HG03565 (cell line): ENCODE results near the gene CTU2.

ENCODE experiments used
- ATAC-seq: cut with Tn5 transposase; IDR thresholded peaks from one replicate; pipeline ENCODE4 v1.9.1; 2021; ENCODE audit warnings: mild to moderate bottlenecking, moderate library complexity; ENCODE audit not compliant: unreplicated experiment

CTU2 gene

DNA sequence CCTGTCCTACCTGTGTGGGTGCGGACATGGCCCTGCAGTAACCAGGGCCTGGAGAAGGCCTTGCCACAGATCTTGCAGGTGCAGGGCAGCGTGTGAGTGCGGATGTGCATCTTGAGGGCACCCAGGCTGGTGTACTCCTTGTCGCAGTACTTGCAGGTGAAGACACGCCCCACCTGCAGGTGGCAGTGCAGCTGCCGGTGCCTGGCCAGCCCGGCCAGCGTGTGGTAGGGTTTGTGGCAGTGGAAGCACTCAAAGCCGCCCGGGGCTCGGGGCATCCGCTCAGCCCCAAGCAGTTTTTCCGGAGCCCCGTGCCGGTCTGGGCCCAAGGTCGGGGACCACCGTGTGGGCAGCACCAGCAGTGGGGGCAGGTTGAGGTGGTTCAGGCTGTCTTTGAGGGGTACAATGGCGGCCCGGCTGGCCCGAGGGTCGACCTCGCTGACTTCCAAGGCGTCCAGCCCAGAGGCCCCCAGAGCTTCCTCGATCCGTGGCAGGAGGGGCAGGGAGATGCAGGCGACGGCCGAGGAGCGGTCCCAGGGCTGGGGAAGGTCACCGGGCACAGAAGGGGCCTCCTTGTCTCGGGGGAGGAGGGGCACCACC is 25.1 kb upstream of the CTU2 start:
- no peak for ATAC-seq

DNA sequence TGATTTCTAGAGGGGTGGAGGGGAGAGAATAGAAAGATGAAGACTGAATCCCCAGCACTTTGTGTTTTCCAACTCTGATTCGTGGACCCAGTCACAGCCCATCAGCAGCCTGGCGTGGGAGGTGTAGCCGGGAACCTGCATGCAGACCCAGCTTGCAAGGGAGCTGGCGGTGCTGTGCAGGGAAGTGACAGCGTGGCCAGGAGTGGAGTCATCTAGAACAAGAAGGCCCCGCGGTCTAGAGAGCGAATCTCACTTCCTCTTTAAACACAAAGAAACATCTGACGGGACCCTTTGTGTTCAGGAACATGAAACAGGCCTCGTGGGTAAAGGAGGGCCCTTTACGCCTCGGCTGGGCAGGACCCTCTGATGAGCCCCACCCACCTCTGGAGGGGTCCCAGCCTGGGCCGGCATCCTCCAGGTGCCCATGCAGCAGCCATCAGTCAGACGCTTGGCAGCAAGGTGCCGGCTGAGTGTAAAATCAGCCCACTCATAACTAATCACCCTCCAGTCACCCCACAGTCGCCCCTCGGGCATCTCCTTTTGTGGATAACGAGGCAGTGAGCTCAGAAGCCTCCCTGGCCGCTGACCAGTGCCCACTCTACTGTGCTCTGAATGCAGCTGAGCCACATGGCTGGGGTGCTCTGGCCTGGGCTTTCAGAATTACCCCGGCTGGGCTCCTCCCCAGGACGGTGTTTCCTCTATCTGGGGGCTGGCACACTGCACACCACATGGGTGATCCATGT is 24.4 kb upstream of the CTU2 start:
- peak; percentile 53 for ATAC-seq

DNA sequence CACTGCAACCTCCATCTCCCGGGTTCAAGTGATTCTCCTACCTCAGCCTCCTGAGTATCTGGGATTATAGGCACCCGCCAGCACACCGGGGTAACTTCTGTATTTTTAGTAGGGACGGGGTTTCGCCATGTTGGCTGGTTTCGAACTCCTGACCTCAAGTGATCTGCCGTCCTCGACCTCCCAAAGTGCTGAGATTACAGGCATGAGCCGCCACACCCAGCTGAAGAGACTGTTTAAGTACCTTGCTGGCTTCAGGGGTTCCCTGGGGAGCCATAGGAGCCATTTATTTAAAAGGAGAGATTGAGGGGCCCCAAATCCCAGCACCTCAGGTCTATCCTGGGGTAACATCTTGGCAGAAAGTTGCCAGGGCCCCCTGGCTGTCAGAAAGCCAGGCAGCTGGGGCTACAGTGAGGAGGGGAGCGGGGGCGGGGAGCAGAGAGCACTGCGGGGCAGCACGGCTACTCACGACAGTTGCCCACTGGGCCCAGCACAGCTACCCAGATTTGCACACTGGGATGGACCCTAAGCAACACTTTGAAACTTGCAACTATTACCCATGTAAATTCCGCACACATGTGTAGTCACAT is 21.6 kb upstream of the CTU2 start:
- no peak for ATAC-seq

DNA sequence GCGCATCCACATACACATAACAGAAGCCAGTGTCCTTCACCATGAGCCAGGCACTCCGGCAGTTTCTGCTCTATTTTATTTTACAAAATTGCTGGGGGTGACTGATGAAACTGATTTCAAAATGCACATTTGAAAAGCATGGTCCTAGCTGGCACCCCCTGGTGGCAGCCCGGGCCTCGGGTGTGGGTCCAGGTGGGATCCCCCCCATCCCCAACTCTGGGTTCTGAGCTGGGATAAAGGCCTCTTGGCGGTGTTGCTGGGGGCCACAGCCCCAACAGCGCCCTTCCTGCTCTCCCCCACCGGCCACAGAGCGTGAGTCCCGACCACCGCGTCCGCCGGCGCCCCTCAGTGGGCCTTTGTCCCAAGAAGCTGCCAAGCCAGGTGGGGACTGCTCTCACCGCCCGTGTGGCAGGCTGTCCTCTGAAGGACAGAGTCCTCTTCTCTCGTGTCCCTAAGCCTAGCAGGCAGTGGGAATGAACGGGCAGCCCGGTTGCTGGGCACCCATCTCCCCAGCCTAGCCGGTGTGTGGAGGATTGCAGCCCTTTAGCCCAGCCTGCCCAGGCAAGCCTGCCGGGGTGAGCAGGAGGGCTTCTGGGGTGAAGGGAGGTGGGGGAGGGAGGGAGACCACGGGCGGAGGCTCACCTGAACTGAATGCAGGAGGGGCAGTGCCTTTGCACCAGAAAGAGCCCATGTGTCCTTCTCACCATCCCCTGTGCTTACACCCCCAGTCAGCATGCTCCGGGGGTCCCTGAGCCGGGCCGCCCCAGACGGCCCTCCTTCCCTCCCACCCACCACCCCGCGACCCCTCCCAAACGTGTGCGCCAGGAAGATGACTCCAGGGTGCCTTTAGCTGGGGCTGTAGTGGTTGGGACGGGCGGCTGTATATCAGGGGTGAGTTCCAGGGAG is 20.9 kb upstream of the CTU2 start:
- no peak for ATAC-seq

DNA sequence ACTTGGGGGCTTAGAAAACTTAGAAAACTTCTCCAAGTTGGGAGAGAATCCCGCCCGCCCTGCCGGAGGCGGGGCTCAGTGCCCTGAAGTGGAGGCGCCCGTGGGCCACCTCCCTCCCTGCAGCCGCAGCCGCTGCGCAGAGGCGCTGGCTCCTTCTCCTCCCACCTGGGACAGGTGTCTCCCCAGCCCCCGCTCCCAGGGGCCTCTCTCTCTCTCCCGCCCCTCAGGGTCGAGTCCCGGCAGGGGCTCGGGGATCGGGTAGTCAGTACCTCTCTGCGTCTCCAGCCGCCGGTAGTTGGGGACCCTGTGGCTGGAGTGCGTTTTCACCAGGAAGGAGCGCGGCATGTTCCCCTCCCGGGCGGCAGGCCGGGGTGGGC is 20.3 kb upstream of the CTU2 start:
- ATAC-seq, result peak; percentile 13

DNA sequence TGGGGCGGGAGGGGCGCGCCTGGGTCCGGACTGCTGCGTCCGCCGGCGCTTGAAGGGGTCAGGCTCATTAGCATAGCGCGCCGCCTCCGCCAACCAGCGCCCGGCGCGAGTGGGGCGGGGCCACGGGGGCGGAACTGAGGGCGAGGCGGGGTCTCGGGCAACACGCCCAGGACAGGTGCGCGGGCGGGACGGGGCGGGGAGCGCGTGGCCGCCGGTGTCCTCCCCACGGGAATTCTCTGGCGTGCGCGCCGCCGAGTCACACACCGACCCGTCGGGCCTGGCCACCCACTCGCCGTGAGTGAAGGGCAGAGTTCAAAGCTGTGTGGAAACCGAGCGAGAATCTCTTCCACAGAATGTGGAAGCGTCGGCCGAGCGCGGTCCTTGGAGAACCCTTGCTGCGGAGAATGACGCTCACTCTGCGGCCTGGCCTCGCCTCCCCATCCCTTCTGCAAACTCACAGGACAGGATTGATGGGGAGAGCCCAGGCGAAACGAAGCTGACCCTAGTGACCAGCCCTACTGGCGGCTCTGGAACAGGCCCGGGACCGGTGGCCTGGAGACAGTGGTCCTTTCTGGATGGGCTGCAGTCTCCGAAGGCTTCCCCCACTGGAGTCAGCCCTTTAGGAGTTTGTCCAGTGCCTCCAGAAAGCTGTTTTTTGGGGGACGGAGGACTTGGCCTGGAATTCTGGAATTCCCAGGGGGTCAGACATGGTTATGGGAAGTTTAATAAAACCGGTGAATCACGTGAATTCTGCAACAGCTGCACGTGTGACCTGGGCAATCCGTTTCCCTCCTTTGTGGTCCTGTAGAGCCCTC is 19.7 kb upstream of the CTU2 start, which contains the start of gene SNAI3:
Gene SNAI3 (minus strand): TSS at position 69 of the 815 bp plus-strand sequence. CDS start 101 bp downstream, outside the sequence.
- ATAC-seq, result peak; percentile 46

DNA sequence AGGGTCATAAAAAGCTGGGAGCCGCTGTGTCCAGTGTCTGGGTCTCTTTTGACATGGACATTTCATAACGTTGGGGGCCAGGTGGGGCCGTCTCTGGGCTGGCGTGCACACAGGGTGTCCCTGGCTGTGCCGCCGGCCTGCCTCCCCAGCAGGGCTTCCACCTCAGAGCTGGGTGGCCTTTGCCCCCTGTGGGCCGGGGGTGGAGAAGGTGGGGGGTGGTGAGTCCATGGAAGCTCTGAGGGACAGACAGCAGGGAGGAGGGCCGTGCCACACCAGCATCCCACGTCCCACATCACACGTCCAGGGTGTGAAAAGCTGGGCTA is 19.1 kb upstream of the CTU2 start:
- ATAC-seq, result no peak

DNA sequence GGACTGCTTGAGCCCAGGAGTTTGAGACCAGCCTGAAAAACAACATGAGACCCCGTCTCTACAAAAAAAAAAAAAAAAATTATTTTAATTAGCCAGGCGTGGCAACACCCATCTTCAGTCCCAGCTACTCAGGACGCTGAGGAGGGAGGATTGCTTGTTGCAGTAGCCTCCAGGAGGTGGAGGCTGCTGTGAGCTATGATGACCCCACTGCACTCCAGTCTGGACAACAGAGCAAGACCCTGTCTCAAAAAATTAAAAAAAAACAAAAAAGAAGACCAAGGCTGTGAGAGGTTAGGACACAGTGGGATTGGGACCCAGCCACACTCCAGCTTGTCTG is 18.7 kb upstream of the CTU2 start:
- no peak for ATAC-seq

DNA sequence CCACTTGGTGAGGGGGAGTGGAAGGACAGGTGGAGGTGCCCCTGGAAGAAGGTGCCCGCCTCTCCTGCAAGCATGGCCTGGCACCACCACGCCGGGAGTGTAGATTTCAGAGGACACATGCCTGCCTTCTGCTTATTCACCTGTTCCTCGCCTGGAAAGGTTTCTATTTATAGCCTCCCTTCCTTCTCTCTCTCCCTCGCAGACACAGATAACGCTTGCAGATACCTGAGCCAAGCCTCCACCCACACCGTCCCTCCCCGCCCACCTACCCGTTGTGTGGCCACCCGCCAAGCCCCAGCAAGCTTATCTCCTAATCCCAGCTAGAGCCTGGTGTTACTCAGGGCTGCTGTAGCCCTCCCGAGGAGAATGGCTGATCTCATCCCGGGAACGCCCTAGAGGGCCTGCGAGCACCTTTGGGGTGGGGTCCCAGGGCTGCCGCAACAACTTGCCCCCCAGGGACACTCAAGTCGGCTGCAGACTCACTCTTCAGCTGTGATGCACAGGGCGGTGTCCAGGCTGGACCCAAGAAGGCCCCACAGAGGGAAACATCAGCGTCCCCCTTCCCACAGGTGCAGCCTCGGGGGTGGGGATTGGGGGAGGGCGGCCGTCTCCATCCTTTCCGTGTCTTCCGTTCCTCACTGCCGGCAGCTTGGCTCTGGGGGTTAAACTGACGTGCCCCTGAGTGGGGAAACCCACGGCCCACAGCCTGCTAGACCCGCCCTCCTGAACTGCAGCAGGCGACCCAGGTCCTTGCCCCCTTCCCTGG is 18.1 kb upstream of the CTU2 start:
- no peak for ATAC-seq

DNA sequence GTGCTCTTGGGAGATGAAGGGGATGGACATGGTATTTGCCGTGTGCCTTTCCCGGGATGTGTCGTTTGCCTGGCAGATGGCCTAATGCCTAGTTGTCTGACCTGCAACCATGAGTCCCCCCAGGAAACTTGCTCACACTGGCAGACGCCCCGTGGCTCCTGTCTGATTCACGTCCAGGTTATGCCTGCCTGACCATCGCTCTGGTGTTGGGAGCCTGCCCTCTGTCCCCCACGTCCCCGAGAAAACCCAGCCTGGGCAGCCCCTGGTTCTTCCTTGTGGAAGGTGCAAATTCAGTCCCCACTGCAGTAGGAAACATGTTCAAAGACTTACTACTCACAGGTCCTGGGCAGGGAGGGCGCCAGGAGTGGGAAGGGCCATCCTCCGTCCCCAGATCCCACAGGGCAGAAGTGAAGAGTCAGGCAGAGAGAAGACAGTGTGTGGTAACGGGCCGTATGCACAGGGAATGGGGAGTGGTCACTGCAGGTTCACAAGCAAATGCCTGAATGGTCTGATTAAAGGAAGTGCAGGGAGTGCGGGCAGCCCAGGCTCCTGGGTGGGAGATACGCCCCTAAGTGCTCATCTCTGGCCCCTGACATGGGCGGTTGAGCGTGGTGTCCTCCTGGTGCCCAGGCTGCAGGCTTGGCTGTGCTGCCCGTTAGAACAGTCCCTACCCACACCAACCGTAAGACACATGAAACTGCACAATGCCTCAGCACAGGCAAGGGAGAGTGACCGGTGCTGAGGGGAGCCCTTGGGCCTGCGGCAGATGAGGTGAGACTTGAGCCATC is 15.8 kb upstream of the CTU2 start:
- no peak for ATAC-seq

DNA sequence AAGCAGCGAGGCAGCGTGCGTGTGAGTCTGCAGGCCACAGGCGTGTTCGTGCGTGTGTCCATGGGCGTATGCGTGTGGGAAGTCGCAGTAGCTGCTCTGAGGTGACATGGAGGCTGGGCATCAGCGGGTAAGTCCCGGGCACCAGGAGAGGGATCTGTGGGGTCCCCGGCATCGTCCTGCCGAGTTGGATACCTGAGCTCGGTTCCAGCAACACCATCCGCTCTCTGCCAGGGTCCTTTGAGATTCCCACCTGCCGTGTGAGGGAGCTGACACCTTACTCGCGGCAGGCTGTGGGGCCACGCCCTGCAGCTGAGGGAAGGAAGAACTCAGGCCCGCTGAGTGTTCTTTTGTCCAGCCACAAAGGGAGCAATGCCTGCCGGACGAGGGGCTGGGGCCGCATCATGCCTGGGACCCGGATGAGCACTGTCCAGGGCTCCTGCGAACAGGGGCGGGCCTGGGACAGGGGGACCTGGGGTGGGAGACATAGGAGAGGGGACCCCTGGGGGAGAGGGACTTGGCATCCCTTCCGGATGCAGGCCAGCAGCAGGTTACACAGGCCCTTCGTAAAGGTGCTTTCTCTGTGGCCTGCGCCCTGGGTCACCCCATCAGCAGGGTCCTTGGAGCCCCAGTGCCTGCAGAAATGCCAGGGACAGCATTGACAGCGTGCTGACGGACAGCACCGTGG is 15.0 kb upstream of the CTU2 start:
- no peak for ATAC-seq

DNA sequence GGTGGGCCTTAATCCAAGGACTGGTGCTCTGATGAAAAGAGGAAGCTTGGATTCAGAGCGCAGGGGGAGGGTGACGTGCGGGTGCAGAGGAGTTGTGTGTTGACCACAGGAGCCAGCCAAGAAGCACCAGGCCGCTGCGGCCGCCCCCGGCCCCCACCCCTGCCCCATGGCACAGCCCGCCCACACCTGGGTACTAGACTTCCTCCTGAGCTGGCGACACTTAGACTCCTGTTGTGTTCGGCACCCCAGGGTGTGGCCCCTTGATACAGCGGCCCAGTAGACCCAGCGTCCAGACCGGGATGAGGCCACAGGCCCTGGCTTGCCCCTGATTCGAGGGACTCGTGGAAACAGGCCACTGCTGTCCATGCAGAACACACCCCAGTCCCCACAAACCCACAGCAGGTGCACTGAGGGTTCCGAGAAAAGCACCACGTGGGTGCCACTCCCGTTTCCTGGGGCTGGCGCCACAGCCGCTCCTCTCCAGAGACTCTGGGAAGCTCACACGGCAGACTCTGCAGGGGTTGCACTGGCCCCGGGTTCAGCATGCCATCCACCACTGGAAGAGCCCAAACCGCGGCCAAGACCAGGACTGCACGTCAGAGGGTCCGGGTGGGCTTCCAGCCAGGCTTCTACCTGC is 14.3 kb upstream of the CTU2 start:
- ATAC-seq, result no peak

DNA sequence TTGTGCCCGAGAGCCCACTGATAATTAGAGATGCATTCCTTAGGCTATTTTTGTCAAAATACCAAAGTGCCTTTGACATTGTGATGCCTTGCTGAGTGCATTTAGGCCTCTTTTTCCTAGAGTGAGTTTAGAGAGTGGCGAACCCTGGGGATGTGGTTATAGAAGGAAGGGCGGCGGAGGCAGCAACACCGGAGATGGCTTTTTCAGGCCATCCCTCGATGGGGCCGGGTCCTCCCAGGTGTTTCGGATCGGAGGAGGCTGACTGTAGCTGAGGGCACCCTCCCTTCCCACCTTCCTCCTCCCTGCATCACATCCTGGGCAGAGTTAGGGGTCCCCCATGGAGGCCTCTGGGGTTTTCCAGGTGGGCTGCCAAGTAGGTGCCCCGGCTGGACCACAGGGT is 13.4 kb upstream of the CTU2 start:
- ATAC-seq, result no peak

DNA sequence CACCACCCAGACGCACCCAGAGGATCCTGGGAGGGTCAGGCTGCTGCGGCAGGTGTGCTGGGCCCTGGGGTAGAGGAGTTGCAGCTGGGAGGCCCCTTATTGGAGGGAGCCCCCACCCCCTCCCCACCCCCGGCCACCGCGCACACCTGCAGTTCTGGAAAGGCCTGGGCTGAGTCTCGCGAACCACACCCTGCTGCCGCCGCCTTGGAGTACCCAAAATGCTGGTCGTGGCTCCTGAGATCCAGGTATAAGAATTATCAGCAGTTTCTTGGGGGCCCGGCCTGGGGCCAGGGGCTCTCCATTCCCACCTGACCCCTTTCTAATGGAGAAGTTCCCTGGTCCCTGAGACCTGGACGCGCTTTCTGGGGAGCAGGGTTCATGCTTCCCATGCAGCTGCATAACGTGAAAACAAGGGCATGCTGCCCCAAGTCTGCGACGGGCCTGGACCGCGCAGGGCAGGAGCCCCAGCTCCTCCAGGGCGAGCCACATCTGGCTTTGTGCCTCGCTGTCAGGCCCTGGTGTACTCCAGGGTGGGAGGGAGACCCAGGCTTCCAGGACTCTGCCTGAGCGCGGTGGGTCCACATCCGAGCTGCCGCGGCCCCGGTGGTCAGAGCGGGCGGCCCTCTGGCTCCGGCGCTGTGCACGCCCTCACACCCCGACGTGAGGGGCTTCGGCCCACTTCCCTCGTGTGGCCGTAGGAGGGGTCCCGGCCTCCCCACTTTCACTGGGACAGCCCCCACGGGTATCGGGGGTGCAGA is 12.7 kb upstream of the CTU2 start:
- no peak for ATAC-seq

DNA sequence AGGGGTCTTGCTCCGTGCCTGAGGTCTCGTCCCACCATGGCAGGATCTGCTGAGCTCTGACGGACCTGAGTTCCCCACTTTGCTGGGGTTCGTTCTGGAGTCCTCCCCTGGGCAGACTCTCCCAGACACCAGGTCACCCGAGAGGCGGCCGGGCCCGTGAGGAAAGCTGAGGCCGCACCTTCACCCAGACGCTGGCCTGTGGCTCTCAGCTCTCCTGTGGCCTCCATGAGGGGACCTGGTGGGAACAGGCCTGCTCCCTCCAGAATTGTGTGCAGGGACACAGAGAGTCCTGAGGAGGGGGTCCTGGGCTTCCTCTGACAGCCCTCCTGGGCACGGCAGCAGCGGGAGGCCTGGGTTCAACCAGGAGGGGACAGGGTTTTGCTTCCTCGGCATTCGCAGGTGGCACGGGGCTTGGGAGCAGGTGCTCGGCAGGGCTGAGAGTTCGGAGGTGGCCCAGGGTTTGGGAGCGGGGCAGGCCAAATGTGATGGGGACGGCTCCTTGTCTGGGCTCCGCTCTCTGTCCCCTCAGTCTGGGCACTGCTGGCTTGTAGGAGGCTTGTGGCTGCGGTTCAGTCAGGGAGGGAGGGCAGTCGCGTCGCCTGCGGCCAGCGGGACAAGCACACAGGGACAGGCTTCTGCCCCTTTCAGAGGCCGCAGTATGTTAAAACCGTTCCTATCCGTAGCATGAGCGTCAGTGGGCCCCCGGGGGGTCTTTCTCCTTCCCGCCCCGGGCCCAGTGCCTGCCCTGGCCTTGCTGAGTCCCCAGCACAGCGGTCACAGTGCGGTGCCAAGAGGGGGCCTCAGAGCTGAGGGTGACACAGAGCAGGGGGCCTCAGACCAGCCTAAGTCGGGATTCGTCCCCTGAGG is 11.8 kb upstream of the CTU2 start:
- ATAC-seq, result no peak

DNA sequence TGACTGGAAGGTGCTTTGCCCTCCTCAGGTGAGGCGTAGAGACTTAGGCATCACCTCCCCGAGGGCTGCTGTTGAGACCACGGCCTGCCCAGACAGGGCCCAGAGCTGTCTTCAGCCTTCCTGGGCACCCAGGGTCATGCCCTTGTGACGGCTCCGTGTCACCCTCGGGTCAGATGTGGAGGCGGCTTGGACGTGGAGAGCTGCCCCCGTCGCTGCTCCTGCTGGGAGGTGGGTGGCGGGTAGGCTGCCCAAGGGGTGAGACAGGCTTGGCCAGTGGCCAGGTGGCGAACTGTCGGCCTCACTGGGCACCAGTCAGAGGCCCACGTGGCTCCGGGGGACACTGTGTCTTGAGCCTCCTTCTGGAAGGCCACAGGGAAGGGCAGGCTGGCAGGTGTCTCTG is 11.1 kb upstream of the CTU2 start:
- no peak for ATAC-seq

DNA sequence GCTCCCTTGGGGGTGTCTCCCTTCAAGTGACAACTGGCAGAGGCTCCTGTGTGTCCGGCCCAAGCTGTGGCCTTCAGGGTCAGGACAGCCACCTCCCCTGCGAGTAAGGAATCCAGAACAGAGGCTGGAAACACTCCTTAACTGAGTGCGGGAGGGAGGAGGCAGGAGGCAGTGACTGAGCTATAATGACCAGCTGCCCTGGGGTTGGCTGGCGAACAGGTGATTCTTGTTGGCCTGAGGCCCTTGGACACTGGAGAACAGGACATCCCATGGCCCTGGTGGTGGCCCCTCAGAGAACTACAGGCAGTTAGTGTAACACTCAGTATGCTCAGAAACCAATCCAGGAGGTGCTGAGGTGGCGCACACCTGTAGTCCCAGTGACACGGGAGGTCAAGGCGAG is 10.6 kb upstream of the CTU2 start:
- no peak for ATAC-seq
